T-helper 2 cell (primary cell): Measurements from ENCODE around the gene SPATA31C1.
"Not testable (repeated sequence)": the region's sequence is repeated elsewhere in the genome, so short reads cannot be mapped to it uniquely, and the experiment has no call there.

ENCODE experiments used
- DNase-seq, 5 experiments: peaks; one replicate each; pipeline versions ENCODE4 v3.0.0 to v3.0.0-alpha.2; 2012 to 2022

Gene SPATA31C1

DNA sequence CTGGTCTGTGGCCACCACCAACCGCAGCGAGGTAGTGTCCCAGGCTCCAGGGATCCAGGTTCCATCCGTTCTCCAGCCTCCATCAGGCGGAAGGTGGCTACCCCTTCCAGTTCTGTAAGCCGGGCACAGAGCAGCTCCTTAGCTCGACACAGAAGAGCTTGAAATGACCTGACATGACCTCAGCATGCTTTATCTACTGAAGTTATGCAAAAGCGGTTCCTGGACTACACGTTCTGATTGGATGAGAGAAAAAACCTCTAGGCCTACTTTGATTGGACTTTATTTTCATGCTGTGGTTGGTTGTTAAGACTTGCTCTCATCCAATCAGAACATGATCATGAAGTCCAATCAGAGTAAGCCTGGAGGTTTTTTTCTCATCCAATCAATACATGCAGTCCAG, 21.3 kb downstream of the SPATA31C1 start:
- DNase-seq, result not testable (repeated sequence)

DNA sequence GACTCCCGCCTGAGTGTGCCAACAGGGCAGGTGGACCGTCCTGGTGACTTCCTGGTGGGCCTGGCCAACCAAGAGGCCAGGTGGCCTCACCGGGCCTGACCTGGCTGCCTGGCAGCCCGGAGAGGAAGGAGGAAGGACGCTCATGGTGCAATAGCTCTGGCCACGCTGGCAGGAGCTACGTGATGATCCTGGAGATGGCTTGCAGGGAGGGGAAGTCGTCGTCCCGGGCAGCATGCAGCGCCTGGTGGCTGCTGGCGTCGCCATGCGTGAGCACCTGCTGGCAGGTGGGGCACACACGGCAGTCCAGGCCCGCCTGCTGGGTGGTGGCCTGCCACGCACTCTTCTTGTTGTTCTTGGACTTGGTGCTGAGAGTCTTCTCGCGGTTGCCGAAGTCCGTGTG, 26.3 kb downstream of the SPATA31C1 start:
- DNase-seq, result no peak

DNA sequence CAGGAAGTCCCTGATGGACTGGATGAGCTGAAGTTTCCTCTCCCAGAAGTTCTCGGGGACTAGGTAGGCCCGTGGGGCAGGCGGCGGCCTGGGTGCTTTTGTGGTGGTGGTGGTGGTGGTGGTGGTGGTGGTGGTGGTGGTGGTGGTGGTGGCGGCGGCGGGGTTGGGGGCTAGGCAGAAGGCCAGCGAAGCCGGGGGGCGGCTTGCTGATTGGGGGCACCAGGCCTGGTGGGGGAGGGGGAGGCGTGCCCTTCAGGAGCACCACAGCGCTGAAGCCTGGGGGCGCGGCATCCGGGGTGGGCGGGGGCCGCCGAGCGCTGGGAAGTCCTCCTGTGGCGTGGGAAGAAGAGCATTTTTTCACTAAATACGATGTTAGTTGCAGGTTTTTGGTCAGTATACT, 26.9 kb downstream of the SPATA31C1 start:
- DNase-seq, result no peak

DNA sequence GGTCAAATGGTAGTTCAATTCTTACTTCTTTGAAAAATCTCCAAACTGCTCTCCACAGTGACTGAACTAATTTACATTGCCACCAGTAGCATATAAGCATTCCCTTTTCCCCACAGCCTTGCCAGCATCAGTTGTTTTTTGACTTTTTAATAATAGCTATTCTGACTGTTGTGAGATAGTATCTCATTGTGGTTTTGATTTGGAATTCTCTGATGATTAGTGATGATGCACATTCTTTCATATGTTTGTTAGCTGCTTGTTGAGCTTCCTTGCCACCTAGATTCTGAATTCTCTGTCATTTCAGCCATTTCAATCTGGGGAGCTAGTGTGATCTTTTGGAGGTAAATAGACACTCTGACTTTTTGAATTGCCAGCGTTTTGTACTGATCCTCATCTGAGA, 32.5 kb downstream of the SPATA31C1 start:
- no peak for DNase-seq

DNA sequence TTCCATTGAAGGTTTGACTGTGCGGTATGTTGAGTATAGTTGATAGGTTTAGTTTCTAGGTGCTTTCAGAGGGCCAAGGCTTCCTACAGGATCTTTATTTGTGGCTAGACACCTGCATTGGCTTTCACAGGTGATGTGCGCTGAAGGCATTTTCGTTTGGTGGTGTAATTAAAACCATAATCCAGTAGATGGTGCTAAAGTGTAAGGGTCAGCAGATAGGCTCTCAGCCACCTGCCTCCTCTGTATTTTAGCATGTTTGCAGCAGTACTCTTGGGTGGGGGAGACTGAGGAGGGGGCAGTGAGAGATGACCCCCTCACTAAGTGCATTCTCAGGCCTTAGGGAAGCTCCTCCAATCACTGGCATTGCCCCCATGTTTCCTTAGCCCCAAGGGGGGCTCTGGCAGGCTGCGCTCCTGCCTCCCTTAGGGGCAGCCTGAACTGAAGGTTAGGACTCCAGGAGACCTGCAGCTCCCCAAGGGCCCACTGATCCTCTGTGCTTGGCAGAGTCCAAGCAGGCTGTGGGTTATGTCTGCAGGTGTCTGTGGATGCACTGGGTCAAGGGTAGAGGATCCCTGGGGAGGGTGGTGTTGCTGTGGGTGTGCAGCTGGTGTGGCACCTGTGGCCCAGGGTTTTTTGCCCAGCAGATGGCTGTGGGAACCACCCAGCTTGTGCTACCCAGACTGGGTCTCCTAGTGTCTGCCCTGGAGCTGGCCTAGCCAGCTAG, 33.2 kb downstream of the SPATA31C1 start:
- DNase-seq, result peak in 1 of 5 experiments; percentile 51

DNA sequence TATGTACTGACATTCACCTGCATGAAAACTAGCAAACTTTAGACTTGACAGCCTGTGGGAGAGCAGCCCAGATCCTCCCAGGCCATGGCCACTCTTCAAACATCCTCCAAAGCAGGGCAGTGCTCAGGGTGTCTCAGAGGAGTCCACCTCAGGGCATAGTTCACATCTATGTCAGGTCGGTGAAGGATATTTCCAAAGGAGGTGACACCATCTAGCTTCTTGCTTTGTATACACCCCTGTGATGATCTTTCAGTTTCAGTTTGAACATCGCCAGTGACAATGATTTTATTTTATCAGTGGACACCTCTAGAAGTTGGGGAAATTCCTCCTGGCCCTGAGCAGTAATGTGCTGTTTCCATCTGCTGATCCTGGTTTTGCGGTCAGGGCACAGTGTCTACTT, 36.5 kb downstream of the SPATA31C1 start:
- peak in 1 of 5 experiments; percentile 26 for DNase-seq

DNA sequence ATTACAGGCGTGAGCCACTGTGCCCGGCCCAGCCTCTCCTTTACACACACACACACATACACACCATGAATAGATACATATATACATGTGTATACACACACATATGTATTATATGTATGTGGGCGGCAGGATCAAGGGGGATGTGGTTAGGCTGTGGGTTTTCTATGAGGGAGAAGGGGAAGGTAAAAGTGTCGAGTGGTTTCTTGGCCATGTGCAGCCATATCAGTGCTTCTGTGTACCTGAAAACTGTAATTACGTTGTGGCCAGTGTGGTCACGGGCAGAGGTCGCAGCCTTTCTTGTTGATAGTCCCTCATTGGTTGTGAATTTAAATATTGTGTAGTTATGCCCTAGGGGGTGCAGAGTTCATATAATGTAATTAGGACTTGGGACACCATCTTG, 40.1 kb downstream of the SPATA31C1 start:
- DNase-seq, result peak in 1 of 5 experiments; percentile 38

DNA sequence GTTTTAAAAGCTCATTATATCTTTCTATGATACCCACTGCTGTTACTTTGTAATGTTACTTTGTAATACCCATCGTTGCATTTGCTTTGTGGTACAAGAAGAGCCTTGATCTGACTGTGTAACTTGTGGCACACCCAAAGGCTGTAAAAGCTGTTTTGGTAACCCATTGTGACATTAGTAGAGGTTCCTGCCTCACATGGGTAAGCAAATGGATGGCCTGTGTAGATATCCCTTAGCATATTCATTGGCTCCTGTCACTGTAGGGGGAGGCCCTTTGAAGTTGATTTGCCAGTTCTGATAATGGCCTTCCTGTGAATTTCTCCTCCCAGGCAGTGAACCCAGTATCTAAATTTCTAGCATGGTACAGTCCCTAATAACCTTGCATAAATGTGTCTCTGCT, 40.8 kb downstream of the SPATA31C1 start:
- DNase-seq, result no peak

DNA sequence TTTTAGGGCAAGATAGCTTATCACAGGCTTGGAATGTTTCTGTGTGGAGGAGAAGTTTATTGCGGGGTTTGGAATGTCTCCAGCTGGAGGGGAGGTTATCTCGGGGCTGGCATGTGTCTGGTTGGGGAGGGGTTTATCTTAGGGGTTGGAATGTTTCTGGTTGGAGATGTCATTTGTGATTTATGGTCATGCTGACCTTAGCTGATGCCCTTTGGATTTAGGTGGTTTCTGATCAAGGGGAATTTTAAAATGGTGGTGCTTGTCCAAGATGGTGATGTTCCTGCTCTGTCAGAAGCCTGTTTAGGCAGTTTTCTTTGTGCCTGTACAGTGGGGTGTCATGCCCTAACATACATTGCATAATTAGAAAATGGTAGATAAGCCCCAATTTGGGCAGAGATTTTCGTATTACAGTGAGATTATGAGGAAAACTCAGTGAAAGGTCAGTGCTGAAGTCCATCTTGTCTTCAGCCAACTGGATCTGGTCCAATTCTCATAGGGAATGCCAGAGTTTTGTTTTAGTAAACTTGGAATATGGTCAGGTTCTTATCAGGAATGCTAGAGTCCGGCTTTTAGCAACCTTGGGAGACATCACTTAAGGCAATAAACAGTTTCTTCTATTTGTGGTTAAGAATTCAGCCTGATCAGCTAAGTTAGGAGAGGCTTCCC, 42.3 kb downstream of the SPATA31C1 start:
- no peak for DNase-seq

DNA sequence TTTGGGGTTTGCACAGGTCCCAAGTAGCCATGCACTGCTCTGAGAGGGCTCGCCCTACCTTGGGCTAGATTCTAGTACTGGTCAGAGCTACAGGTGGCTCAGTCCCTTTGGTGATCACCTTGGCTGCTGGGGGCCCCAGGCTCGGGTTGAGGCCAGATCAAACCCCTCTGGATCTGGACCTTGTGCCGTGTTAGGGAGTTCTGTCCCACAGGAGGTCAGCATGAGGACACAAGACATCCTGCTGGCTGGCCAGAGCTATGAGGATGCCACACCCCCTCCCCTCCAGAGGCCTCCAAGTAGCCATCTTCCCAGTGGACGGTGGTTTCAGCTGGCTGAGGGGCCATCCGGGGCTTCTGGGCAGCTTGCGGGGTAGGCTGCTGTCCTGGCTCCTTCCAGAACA, 46.0 kb downstream of the SPATA31C1 start:
- DNase-seq, result no peak

DNA sequence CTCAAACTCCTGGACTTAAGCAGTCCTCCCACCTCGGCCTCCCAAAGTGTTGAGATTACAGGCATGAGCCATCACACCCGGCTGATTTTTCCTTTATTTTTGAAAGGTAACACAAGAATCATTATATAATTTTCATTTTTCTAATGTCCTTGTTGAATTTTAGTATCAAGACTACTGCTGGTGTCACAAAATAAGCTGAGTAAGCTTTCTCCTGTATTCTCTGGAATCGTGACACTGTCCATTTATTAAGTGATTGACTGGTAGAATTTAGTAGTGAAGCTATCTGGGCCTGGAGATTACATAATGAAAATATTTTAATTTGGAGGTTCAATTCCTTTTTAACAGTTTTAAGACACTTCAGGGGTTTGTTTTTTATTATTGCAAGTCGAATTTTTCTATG, 47.1 kb downstream of the SPATA31C1 start:
- DNase-seq, result no peak

DNA sequence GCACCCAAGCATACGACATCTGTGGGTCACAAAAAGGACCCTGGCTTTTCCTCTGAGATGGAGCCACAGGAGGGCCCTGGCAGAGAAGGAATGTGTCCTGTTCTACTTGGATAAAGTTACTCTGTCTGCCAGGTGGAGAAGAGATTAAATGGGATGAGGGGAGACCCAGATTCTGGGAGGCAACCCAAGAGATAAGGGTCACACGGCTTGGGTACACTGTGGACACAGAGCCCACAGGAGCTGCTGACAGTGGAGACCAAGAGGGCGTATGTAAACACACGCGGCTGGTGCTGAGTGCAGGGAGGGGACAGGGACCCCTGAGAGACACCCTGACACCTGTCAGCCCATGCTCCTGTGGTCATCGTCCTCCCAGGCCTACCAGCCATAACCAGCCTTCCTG, 50.4 kb downstream of the SPATA31C1 start:
- DNase-seq, result no peak

DNA sequence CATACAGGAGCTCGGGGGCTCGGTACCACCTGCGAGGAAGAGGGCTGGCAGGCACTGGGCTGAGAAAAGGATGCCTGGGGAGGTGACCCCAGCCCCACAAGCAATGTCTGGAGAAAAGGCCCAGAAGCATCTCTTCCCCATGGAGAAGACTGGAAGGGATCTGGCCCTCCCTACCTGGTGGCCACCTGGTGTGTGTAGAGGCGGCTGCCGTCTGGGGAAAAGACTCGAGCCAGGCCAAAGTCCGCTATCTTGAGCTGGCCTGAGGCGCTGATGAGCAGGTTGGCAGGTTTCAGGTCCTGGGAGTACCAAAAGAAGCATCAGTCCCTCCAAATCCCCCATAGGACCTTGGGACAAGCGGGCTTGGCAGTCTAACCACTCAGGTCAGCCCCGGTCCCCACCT, 52.8 kb downstream of the SPATA31C1 start:
- DNase-seq, result no peak

DNA sequence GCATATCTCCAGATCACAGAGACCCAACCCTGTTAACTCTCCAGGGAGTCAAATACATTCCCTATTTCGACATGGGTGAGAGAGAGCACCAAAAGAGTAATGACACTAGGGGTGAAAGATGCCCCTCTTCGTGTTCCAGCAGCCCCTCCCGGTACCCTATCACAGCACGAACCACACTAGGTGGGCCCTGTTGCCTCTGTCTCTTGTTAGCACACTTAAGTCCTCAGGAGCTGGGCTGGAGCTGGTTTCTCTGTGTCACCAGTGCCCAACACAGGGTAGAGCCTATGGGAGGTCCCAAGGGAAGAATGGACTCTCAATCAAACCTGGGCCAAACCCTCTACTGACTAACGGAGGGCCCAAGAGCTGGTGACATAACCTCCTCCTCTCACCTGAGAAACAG, 55.4 kb downstream of the SPATA31C1 start:
- no peak for DNase-seq
